UCSD-AML1 (cell line): ENCODE results near the gene PRKCA.
"Not testable (repeated sequence)": the region's sequence is repeated elsewhere in the genome, so short reads cannot be mapped to it uniquely, and the experiment has no call there.

Experiments
- DNase-seq: peaks from one replicate; lab custom pipeline; 2025; ENCODE audit not compliant: unreplicated experiment; lab: John Stamatoyannopoulos, UW

Gene PRKCA

GRCh38 chr17:66480802-66481201 is 178.4 kb downstream of the PRKCA start:
- no peak for DNase-seq

- no peak for DNase-seq
Observed at GRCh38 chr17:66481271-66481670, 178.9 kb downstream of the PRKCA start.

- no peak for DNase-seq
Observed at GRCh38 chr17:66483906-66484305, 181.5 kb downstream of the PRKCA start.

- no peak for DNase-seq
Observed at GRCh38 chr17:66485309-66485947, 183.0 kb downstream of the PRKCA start.

- DNase-seq = no peak
Observed at GRCh38 chr17:66487121-66487520, 184.7 kb downstream of the PRKCA start.

- no peak for DNase-seq
Observed at GRCh38 chr17:66487981-66488468, 185.6 kb downstream of the PRKCA start.

- DNase-seq = no peak
Observed at GRCh38 chr17:66488864-66489263, 186.5 kb downstream of the PRKCA start.

GRCh38 chr17:66489576-66489975 is 187.2 kb downstream of the PRKCA start:
- not testable (repeated sequence) for DNase-seq

- DNase-seq = no peak
Observed at GRCh38 chr17:66491213-66491612, 188.8 kb downstream of the PRKCA start.

- no peak for DNase-seq
Observed at GRCh38 chr17:66491665-66492064, 189.3 kb downstream of the PRKCA start.

- DNase-seq = no peak
Observed at GRCh38 chr17:66492080-66492479, 189.7 kb downstream of the PRKCA start.

- DNase-seq = no peak
Observed at GRCh38 chr17:66492561-66493005, 190.2 kb downstream of the PRKCA start.

GRCh38 chr17:66493283-66494019 is 191.0 kb downstream of the PRKCA start:
- DNase-seq = no peak

- peak; percentile 34 for DNase-seq
Observed at GRCh38 chr17:66494023-66494803, 191.8 kb downstream of the PRKCA start.

GRCh38 chr17:66495035-66495434 is 192.6 kb downstream of the PRKCA start:
- DNase-seq = no peak

GRCh38 chr17:66496306-66496705 is 193.9 kb downstream of the PRKCA start:
- no peak for DNase-seq

GRCh38 chr17:66498580-66498979 is 196.2 kb downstream of the PRKCA start:
- DNase-seq = no peak

GRCh38 chr17:66506641-66507040 is 204.2 kb downstream of the PRKCA start:
- no peak for DNase-seq

GRCh38 chr17:66507103-66507923 is 204.9 kb downstream of the PRKCA start:
- DNase-seq = no peak

GRCh38 chr17:66507982-66508760 is 205.8 kb downstream of the PRKCA start:
- DNase-seq = no peak
